K562 (cell line): Measurements from ENCODE around the gene MAP2K7. TPM values are rescaled to one million over a fixed set of nuclear protein-coding genes. Genes with fewer than 3 reads are reported as not detected.

ENCODE experiments used
- BCOR ChIP-seq: fragments of 450-650 bp; IDR thresholded peaks from 2 replicates; pipeline ENCODE4 v1.6.1; 2016
- BHLHE40 ChIP-seq: IDR thresholded peaks from 2 replicates; pipeline ENCODE4 v1.6.1; 2011; ENCODE audit warnings: low read length, improper control_type of control experiment
- CC2D1A ChIP-seq: fragments of 450-650 bp; IDR thresholded peaks from 2 replicates; pipeline ENCODE4 v1.6.1; 2017; ENCODE audit warnings: mild to moderate bottlenecking
- CREB5 ChIP-seq: fragments of 250-450 bp; sonication (Bioruptor Pico); IDR thresholded peaks from 2 replicates; pipeline ENCODE4 v1.5.0; 2020; ENCODE audit warnings: mild to moderate bottlenecking
- CTCFL ChIP-seq: IDR thresholded peaks from 2 replicates; pipeline ENCODE4 v1.6.1; 2011; ENCODE audit warnings: borderline replicate concordance, low read depth, mild to moderate bottlenecking, moderate library complexity, low read length; ENCODE audit not compliant: insufficient read depth, poor library complexity, severe bottlenecking
- CXXC5 ChIP-seq: fragments of 250-450 bp; sonication (Bioruptor Pico); IDR thresholded peaks from 2 replicates; pipeline ENCODE4 v1.8.0; 2022; ENCODE audit warnings: inconsistent platforms, mild to moderate bottlenecking, moderate library complexity
- ESRRB ChIP-seq: fragments of 250-450 bp; sonication (Bioruptor Pico); IDR thresholded peaks from 2 replicates; pipeline ENCODE4 v1.5.0; 2020; ENCODE audit warnings: mild to moderate bottlenecking, moderate library complexity, borderline replicate concordance
- FUS ChIP-seq: fragments of 200-400 bp; formaldehyde crosslinking; optimal IDR thresholded peaks from 2 replicates; pipeline ENCODE3; 2017; ENCODE audit warnings: low read depth, low read length
- HNRNPK ChIP-seq: fragments of 200-400 bp; formaldehyde crosslinking; IDR thresholded peaks from one replicate; pipeline ENCODE4 v1.6.1; 2018; ENCODE audit warnings: mild to moderate bottlenecking, low read depth, low read length; ENCODE audit not compliant: poor library complexity, severe bottlenecking
- HSF4 ChIP-seq: fragments of 250-450 bp; sonication (Bioruptor Pico); IDR thresholded peaks from 2 replicates; pipeline ENCODE4 v2.1.2; 2022; ENCODE audit warnings: mild to moderate bottlenecking, moderate library complexity, borderline replicate concordance
- IFI16 ChIP-seq: fragments of 250-450 bp; sonication (Bioruptor Pico); IDR thresholded peaks from 2 replicates; pipeline ENCODE4 v2.1.2; 2022; ENCODE audit warnings: mild to moderate bottlenecking, inconsistent platforms
- JUN ChIP-seq, 2 experiments: sonication (generic) in 1 of 2; formaldehyde crosslinking in 1 of 2; IDR thresholded peaks; 2 replicates each; pipeline versions ENCODE4 v1.6.1 to v1.8.0; 2012 to 2022; ENCODE audit warnings: borderline replicate concordance in 2 of 2, mild to moderate bottlenecking in 2 of 2, improper control_type of control experiment in 1 of 2, low read depth in 1 of 2, low read length in 1 of 2, missing genetic modification reagents in 1 of 2
- KAT2B ChIP-seq: IDR thresholded peaks from one replicate; pipeline ENCODE4 v1.6.1; 2012; ENCODE audit warnings: low read depth, mild to moderate bottlenecking, control low read depth, inconsistent platforms, low read length, moderate library complexity
- MCM2 ChIP-seq: fragments of 450-650 bp; IDR thresholded peaks from 2 replicates; pipeline ENCODE4 v1.6.1; 2017; ENCODE audit warnings: low read depth, mild to moderate bottlenecking
- MEF2A ChIP-seq: IDR thresholded peaks from 2 replicates; pipeline ENCODE4 v1.6.1; 2011; ENCODE audit warnings: low read depth, mild to moderate bottlenecking, low read length, moderate library complexity; ENCODE audit not compliant: control insufficient read depth
- NCOA4 ChIP-seq: fragments of 450-650 bp; IDR thresholded peaks from 2 replicates; pipeline ENCODE4 v1.6.1; 2018; ENCODE audit warnings: mild to moderate bottlenecking; ENCODE audit not compliant: partially characterized antibody
- NRF1 ChIP-seq, 2 experiments: fragments of 450-650 bp; IDR thresholded peaks in 1 of 2; conservative IDR thresholded peaks in 1 of 2; 2 replicates each; pipeline ENCODE4 v1.6.1; 2014; ENCODE audit warnings: mild to moderate bottlenecking in 2 of 2
- TOE1 ChIP-seq, 2 experiments: fragments of 450-650 bp in 1 of 2; sonication (generic) in 1 of 2; formaldehyde crosslinking in 1 of 2; IDR thresholded peaks; 2 replicates each; pipeline versions ENCODE4 v1.7.1 to v1.8.0; 2016 to 2022; ENCODE audit warnings: borderline replicate concordance in 2 of 2, mild to moderate bottlenecking in 2 of 2, antibody characterized with exemption in 1 of 2, inconsistent platforms in 1 of 2, low read depth in 1 of 2, missing genetic modification reagents in 1 of 2, moderate library complexity in 1 of 2
- U2AF2 ChIP-seq: fragments of 200-400 bp; formaldehyde crosslinking; optimal IDR thresholded peaks from 2 replicates; pipeline ENCODE3; 2017; ENCODE audit warnings: low read depth, mild to moderate bottlenecking, low read length
- ZBTB5 ChIP-seq: fragments of 450-650 bp; IDR thresholded peaks from 2 replicates; pipeline ENCODE4 v1.6.1; 2017; ENCODE audit warnings: antibody characterized with exemption
- ZNF717 ChIP-seq: fragments of 250-450 bp; sonication (Bioruptor Pico); IDR thresholded peaks from 2 replicates; pipeline ENCODE4 v1.5.0; 2021
- polyA plus RNA-seq, 8 experiments: library from polyadenylated mRNA; depleted of rRNA in 4 of 8; stranded (reverse) in 5 of 8; unstranded in 3 of 8; fragments of >200 nt; fragmentation: Nextera tagmentation in 2 of 8; fragmentation: Illumina TruSeq in 1 of 8; extraction: Ambion mirVana in 2 of 8; extraction: Trizol in 1 of 8; gene quantifications; 2 replicates each; pipeline versions ENCODE4 v1.2.1 to v1.2.3, GENCODE V29; 2011 to 2014; ENCODE audit warnings: inconsistent platforms in 1 of 8, missing spikeins in 1 of 8
- total RNA-seq, 7 experiments: library from RNA; depleted of rRNA in 6 of 7; stranded (reverse); fragments of >200 nt in 6 of 7; fragmentation: Illumina TruSeq in 2 of 7; extraction: Trizol in 2 of 7; gene quantifications; 2 replicates each; pipeline versions ENCODE4 v1.2.1 to v1.2.3, GENCODE V29; 2011 to 2021; ENCODE audit warnings: low replicate concordance in 1 of 7

MAP2K7 gene
- total and polyA plus RNA-seq, 9 of the 15 experiments (the other 6 are each of a cell fraction or from before 2014, with no cell fraction given): 0.51 to 45.8 (median 14.1) TPM

GRCh38 chr19:7925171-7925851 is 21.6 kb downstream of the MAP2K7 start (continued):
- TF ChIP-seq HNRNPK: peak; percentile 11
- TF ChIP-seq JUN (IDR thresholded peaks at IDR 0.05; ENCODE audit: borderline replicate concordance, low read depth, low read length): peak; percentile 26; the same call in 1 of the 2 replicates
- 0 out of 2 replicates have a peak, but pooled peaks have one; percentile 27 for TF ChIP-seq JUN (CRISPR knock-in tag; IDR thresholded peaks at IDR 0.05; ENCODE audit: borderline replicate concordance)
- no peak for TF ChIP-seq HSF4 (CRISPR knock-in tag)
- peak; percentile 86 for TF ChIP-seq CXXC5 (CRISPR knock-in tag)
- TF ChIP-seq MEF2A: no peak
- peak; percentile 84 to 88 for TF ChIP-seq NRF1 (conservative IDR thresholded peaks at IDR 0.05 in 1 of 2, IDR thresholded peaks at IDR 0.05 in 1 of 2)
- TF ChIP-seq MCM2: no peak
- no peak for TF ChIP-seq U2AF2
- no peak for TF ChIP-seq CREB5 (CRISPR knock-in tag)
- peak; percentile 55 for TF ChIP-seq KAT2B
- no peak for TF ChIP-seq BCOR
- TF ChIP-seq TOE1 (IDR thresholded peaks at IDR 0.05; ENCODE audit: borderline replicate concordance): no peak
- peak; percentile 94; the same call in 1 of the 2 replicates for TF ChIP-seq TOE1 (CRISPR knock-in tag; IDR thresholded peaks at IDR 0.05; ENCODE audit: borderline replicate concordance, low read depth)
- no peak for TF ChIP-seq ZNF717 (CRISPR knock-in tag)
- TF ChIP-seq IFI16 (CRISPR knock-in tag): no peak
- TF ChIP-seq CTCFL: peak; percentile 94
- no peak for TF ChIP-seq ESRRB (CRISPR knock-in tag)
- TF ChIP-seq FUS: no peak
- TF ChIP-seq CC2D1A: no peak
- TF ChIP-seq NCOA4: no peak
- no peak; the same call in 1 of the 2 replicates for TF ChIP-seq BHLHE40
- TF ChIP-seq ZBTB5: no peak
